ENCODE results near the gene PCAT7. TPM values are rescaled to one million over a fixed set of nuclear protein-coding genes. Genes with fewer than 3 reads are reported as not detected.
"Not testable (repeated sequence)": the region's sequence is repeated elsewhere in the genome, so short reads cannot be mapped to it uniquely, and the experiment has no call there.

The PCAT7 gene
- total and polyA plus RNA-seq, 9 donors = 0.04 to 0.05 TPM; not detected in 7

GRCh38 chr9:94538908-94539307, 16.0 kb upstream of the PCAT7 start:
- TF ChIP-seq CTCF (IDR thresholded peaks at IDR 0.05) = no peak
- TF ChIP-seq EP300 (IDR thresholded peaks at IDR 0.05) = no peak
- no peak for TF ChIP-seq POLR2A (IDR thresholded peaks at IDR 0.05)
- no peaks in the 10 kb centered on the region for H3K27me3 ChIP-seq
- H3K36me3 ChIP-seq = no peaks in the 10 kb centered on the region
- no peak for DNase-seq
- H3K27ac ChIP-seq = no peak overlapping the region
- no peaks in the 10 kb centered on the region for H3K4me1 ChIP-seq (ENCODE audit: insufficient read depth)
- intact Hi-C loops (cut with DNase I) = no loop called here
- no peak overlapping the region for H3K4me3 ChIP-seq
- no peaks in the 10 kb centered on the region for H3K9me3 ChIP-seq
- WGBS, 3 donors = 87 to 88% (median 87%) methylated on average over 4 of the region's 4 CpGs

- H3K4me3 ChIP-seq; H3K27ac ChIP-seq; H3K9me3 ChIP-seq; H3K27me3 ChIP-seq; DNase-seq; intact Hi-C loops (cut with DNase I); H3K36me3 ChIP-seq; H3K4me1 ChIP-seq (ENCODE audit: insufficient read depth): not testable (repeated sequence)
- 62 to 80% (median 73%) methylated on average over 3 to 5 of the region's 5 CpGs for WGBS, 3 donors
These were observed 10.5 kb upstream of the PCAT7 start for GRCh38 chr9:94544335-94544734.

GRCh38 chr9:94545940-94546339, 8.9 kb upstream of the PCAT7 start:
- Histone ChIP-seq H3K27ac (no peak overlapping the region), H3K9me3 (no peaks in the 10 kb centered on the region), H3K36me3 (no peaks in the 10 kb centered on the region), H3K4me3 (no peak overlapping the region), H3K27me3 (no peaks in the 10 kb centered on the region), H3K4me1 (ENCODE audit: insufficient read depth) (no peaks in the 10 kb centered on the region)
- intact Hi-C loops (cut with DNase I) = no loop called here
- TF ChIP-seq EP300 (IDR thresholded peaks at IDR 0.05) (no peak), POLR2A (IDR thresholded peaks at IDR 0.05) (no peak), CTCF (IDR thresholded peaks at IDR 0.05) (no peak)
- WGBS, 3 donors = 27 to 55% (median 46%) methylated on average over 1 of the region's 1 CpG
- no peak for DNase-seq

GRCh38 chr9:94553029-94553938, 1.6 kb upstream of the PCAT7 start:
- Histone ChIP-seq H3K27me3 (no peaks in the 10 kb centered on the region), H3K4me1 (ENCODE audit: insufficient read depth) (no peaks in the 10 kb centered on the region), H3K4me3 (no peak overlapping the region), H3K9me3 (no peaks in the 10 kb centered on the region), H3K27ac (no peak overlapping the region), H3K36me3 (no peaks in the 10 kb centered on the region)
- intact Hi-C loops (cut with DNase I) = no loop called here
- 89 to 92% (median 89%) methylated on average over 29 of the region's 29 CpGs for WGBS, 3 donors
- no peak for DNase-seq
- TF ChIP-seq EP300 (IDR thresholded peaks at IDR 0.05) (no peak), CTCF (IDR thresholded peaks at IDR 0.05) (no peak), POLR2A (IDR thresholded peaks at IDR 0.05) (no peak)

GRCh38 chr9:94554078-94554438, 825 bp upstream of the PCAT7 start:
- no peak overlapping the region for H3K4me3 ChIP-seq
- TF ChIP-seq CTCF (IDR thresholded peaks at IDR 0.05) = no peak
- no peak for TF ChIP-seq POLR2A (IDR thresholded peaks at IDR 0.05)
- TF ChIP-seq EP300 (IDR thresholded peaks at IDR 0.05) = no peak
- H3K4me1 ChIP-seq (ENCODE audit: insufficient read depth) = no peaks in the 10 kb centered on the region
- no peak for DNase-seq
- H3K9me3 ChIP-seq = no peaks in the 10 kb centered on the region
- H3K36me3 ChIP-seq = no peaks in the 10 kb centered on the region
- H3K27me3 ChIP-seq = no peaks in the 10 kb centered on the region
- intact Hi-C loops (cut with DNase I) = no loop called here
- H3K27ac ChIP-seq = no peak overlapping the region
- 87 to 96% (median 94%) methylated on average over 16 of the region's 16 CpGs for WGBS, 3 donors

Data from ovary (tissue), 9 donors.